Activated CD4-positive, alpha-beta memory T cell treated with anti-CD3 and anti-CD28 coated beads, Interleukin-2, amount 10 ng/mL, durations not matched to agents 7 days and 5 days (primary cell): Measurements from ENCODE around the gene TRPC5OS. TPM values are rescaled to one million over a fixed set of nuclear protein-coding genes. Genes with fewer than 3 reads are reported as not detected.

ENCODE experiments used
- CTCF ChIA-PET: fragments of 350-600 bp; sonication (Branson Sonifier 250); formaldehyde crosslinking; loops from one replicate; lab custom pipeline; 2021; ENCODE audit warnings: antibody characterized with exemption, inconsistent platforms; lab: Charles Lee
- POLR2A ChIA-PET: fragments of 350-600 bp; sonication (Branson Sonifier 250); formaldehyde crosslinking; loops from one replicate; lab custom pipeline; 2021; ENCODE audit warnings: antibody characterized with exemption; lab: Charles Lee
- DNase-seq: peaks from one replicate; pipeline ENCODE4 v3.0.0-alpha.2; 2020
- H3K27ac Mint-ChIP-seq: one replicate; pipeline ENCODE4 v1.8.0; 2021; ENCODE audit warnings: mild to moderate bottlenecking, mixed read lengths
- H3K27me3 Mint-ChIP-seq: one replicate; pipeline ENCODE4 v1.8.0; 2021; ENCODE audit warnings: mixed read lengths
- H3K36me3 Mint-ChIP-seq: one replicate; pipeline ENCODE4 v1.8.0; 2021; ENCODE audit warnings: low read depth, mixed read lengths
- H3K4me1 Mint-ChIP-seq: one replicate; pipeline ENCODE4 v1.8.0; 2021; ENCODE audit warnings: mixed read lengths
- H3K4me3 Mint-ChIP-seq: one replicate; pipeline ENCODE4 v1.8.0; 2021; ENCODE audit warnings: mild to moderate bottlenecking, mixed read lengths
- H3K9me3 Mint-ChIP-seq: one replicate; pipeline ENCODE4 v1.8.0; 2021; ENCODE audit warnings: mixed read lengths
- total RNA-seq, 2 experiments: library from RNA; stranded (reverse); gene quantifications; one replicate each; pipeline ENCODE4 v1.2.3, GENCODE V29; 2021

Gene TRPC5OS
- total RNA-seq: not detected

- no peaks in the 10 kb centered on the region for H3K4me1 Mint-ChIP-seq
- H3K9me3 Mint-ChIP-seq: no peaks in the 10 kb centered on the region
- DNase-seq: no peak
- H3K27me3 Mint-ChIP-seq: peaks cover 2% of the 10 kb centered on the region
- CTCF ChIA-PET: interaction anchor here (1.0 kb wide), 1 partner anchor 11 kb away, joined by 3 read pairs; no protein-coding TSS in a partner anchor
- H3K27ac Mint-ChIP-seq: no peak within 1 kb of the TSS
- POLR2A ChIA-PET: no interaction called here
- H3K36me3 Mint-ChIP-seq: no peaks in the 10 kb centered on the region
- no peak within 1 kb of the TSS for H3K4me3 Mint-ChIP-seq
These were observed at the start of gene TRPC5OS for GRCh38 chrX:111875881-111876280. Gene TRPC5OS (plus strand): TSS chrX:111876181. CDS start chrX:111901850, 25,669 bp downstream.

- H3K4me1 Mint-ChIP-seq: no peaks in the 10 kb centered on the region
- CTCF ChIA-PET: no interaction called here
These were observed 46.6 kb upstream of the TRPC5OS start for GRCh38 chrX:111829345-111829744.

GRCh38 chrX:111830571-111830970 is 45.4 kb upstream of the TRPC5OS start:
- ChIA-PET CTCF (no interaction called here), POLR2A (no interaction called here)
- no peaks in the 10 kb centered on the region for H3K9me3 Mint-ChIP-seq
- no peak overlapping the region for H3K4me3 Mint-ChIP-seq
- H3K27me3 Mint-ChIP-seq: no peaks in the 10 kb centered on the region
- no peak for DNase-seq
- no peaks in the 10 kb centered on the region for H3K36me3 Mint-ChIP-seq
- no peaks in the 10 kb centered on the region for H3K4me1 Mint-ChIP-seq
- H3K27ac Mint-ChIP-seq: no peak overlapping the region

More at GRCh38 chrX:111829345-111829744, 46.6 kb upstream of the TRPC5OS start:
- Mint-ChIP-seq H3K27me3 (no peaks in the 10 kb centered on the region), H3K27ac (no peak overlapping the region), H3K4me3 (no peak overlapping the region), H3K36me3 (no peaks in the 10 kb centered on the region), H3K9me3 (no peaks in the 10 kb centered on the region)
- no peak for DNase-seq
- POLR2A ChIA-PET: no interaction called here

GRCh38 chrX:111831343-111831742 is 44.6 kb upstream of the TRPC5OS start:
- Mint-ChIP-seq H3K4me1 (no peaks in the 10 kb centered on the region), H3K9me3 (no peaks in the 10 kb centered on the region), H3K4me3 (no peak overlapping the region), H3K27ac (no peak overlapping the region), H3K36me3 (no peaks in the 10 kb centered on the region), H3K27me3 (no peaks in the 10 kb centered on the region)
- ChIA-PET CTCF (no interaction called here), POLR2A (no interaction called here)
- no peak for DNase-seq

- Mint-ChIP-seq H3K4me3 (no peak overlapping the region), H3K4me1 (no peaks in the 10 kb centered on the region), H3K36me3 (no peaks in the 10 kb centered on the region), H3K9me3 (no peaks in the 10 kb centered on the region), H3K27ac (no peak overlapping the region), H3K27me3 (no peaks in the 10 kb centered on the region)
- no peak for DNase-seq
- CTCF ChIA-PET: no interaction called here
- POLR2A ChIA-PET: no interaction called here
These were observed 38.8 kb upstream of the TRPC5OS start for GRCh38 chrX:111837197-111837596.

GRCh38 chrX:111847491-111848133 is 28.4 kb upstream of the TRPC5OS start:
- H3K9me3 Mint-ChIP-seq: no peaks in the 10 kb centered on the region
- no peaks in the 10 kb centered on the region for H3K4me1 Mint-ChIP-seq
- H3K36me3 Mint-ChIP-seq: no peaks in the 10 kb centered on the region
- CTCF ChIA-PET: no interaction called here
- no peak overlapping the region for H3K27ac Mint-ChIP-seq
- no peaks in the 10 kb centered on the region for H3K27me3 Mint-ChIP-seq
- DNase-seq: no peak
- POLR2A ChIA-PET: no interaction called here
- no peak overlapping the region for H3K4me3 Mint-ChIP-seq

GRCh38 chrX:111848541-111848940 is 27.4 kb upstream of the TRPC5OS start:
- H3K36me3 Mint-ChIP-seq: no peaks in the 10 kb centered on the region
- CTCF ChIA-PET: no interaction called here
- POLR2A ChIA-PET: no interaction called here
- H3K27me3 Mint-ChIP-seq: no peaks in the 10 kb centered on the region
- no peak overlapping the region for H3K4me3 Mint-ChIP-seq
- no peak for DNase-seq
- H3K27ac Mint-ChIP-seq: no peak overlapping the region
- H3K4me1 Mint-ChIP-seq: no peaks in the 10 kb centered on the region
- H3K9me3 Mint-ChIP-seq: no peaks in the 10 kb centered on the region

GRCh38 chrX:111850975-111851374 is 25.0 kb upstream of the TRPC5OS start:
- no peaks in the 10 kb centered on the region for H3K27me3 Mint-ChIP-seq
- no peak for DNase-seq
- no peaks in the 10 kb centered on the region for H3K4me1 Mint-ChIP-seq
- ChIA-PET POLR2A (no interaction called here), CTCF (no interaction called here)
- H3K36me3 Mint-ChIP-seq: no peaks in the 10 kb centered on the region
- H3K27ac Mint-ChIP-seq: no peak overlapping the region
- H3K9me3 Mint-ChIP-seq: no peaks in the 10 kb centered on the region
- no peak overlapping the region for H3K4me3 Mint-ChIP-seq

GRCh38 chrX:111854556-111855490 is 21.2 kb upstream of the TRPC5OS start:
- Mint-ChIP-seq H3K36me3 (no peaks in the 10 kb centered on the region), H3K27ac (no peak overlapping the region), H3K27me3 (no peaks in the 10 kb centered on the region), H3K9me3 (no peaks in the 10 kb centered on the region), H3K4me1 (no peaks in the 10 kb centered on the region), H3K4me3 (no peak overlapping the region)
- POLR2A ChIA-PET: no interaction called here
- CTCF ChIA-PET: no interaction called here
- no peak for DNase-seq

GRCh38 chrX:111857534-111858060 is 18.4 kb upstream of the TRPC5OS start:
- Mint-ChIP-seq H3K36me3 (no peaks in the 10 kb centered on the region), H3K9me3 (no peaks in the 10 kb centered on the region), H3K4me3 (no peak overlapping the region), H3K4me1 (no peaks in the 10 kb centered on the region), H3K27ac (no peak overlapping the region), H3K27me3 (no peaks in the 10 kb centered on the region)
- ChIA-PET CTCF (no interaction called here), POLR2A (no interaction called here)
- no peak for DNase-seq

GRCh38 chrX:111861605-111862004 is 14.4 kb upstream of the TRPC5OS start:
- H3K9me3 Mint-ChIP-seq: no peaks in the 10 kb centered on the region
- CTCF ChIA-PET: no interaction called here
- H3K27me3 Mint-ChIP-seq: peaks cover 1% of the 10 kb centered on the region
- POLR2A ChIA-PET: no interaction called here
- no peak for DNase-seq
- H3K4me1 Mint-ChIP-seq: no peaks in the 10 kb centered on the region
- H3K27ac Mint-ChIP-seq: no peak overlapping the region
- H3K4me3 Mint-ChIP-seq: no peak overlapping the region
- no peaks in the 10 kb centered on the region for H3K36me3 Mint-ChIP-seq

- POLR2A ChIA-PET: no interaction called here
- H3K4me1 Mint-ChIP-seq: peaks cover 4% of the 10 kb centered on the region
- H3K36me3 Mint-ChIP-seq: no peaks in the 10 kb centered on the region
- no peak overlapping the region for H3K27ac Mint-ChIP-seq
- no peaks in the 10 kb centered on the region for H3K9me3 Mint-ChIP-seq
- peaks cover 7% of the 10 kb centered on the region for H3K27me3 Mint-ChIP-seq
- CTCF ChIA-PET: no interaction called here
- H3K4me3 Mint-ChIP-seq: no peak overlapping the region
- DNase-seq: no peak
These were observed 8.7 kb upstream of the TRPC5OS start for GRCh38 chrX:111867236-111867635.
